Spinal cord (tissue), 10 donors: ENCODE results near the gene ROPN1L. TPM values are rescaled to one million over a fixed set of nuclear protein-coding genes. Genes with fewer than 3 reads are reported as not detected.

Experiments
- DNase-seq, 6 donors: peaks; one replicate each; pipeline versions ENCODE4 v3.0.0 to v3.0.0-alpha.2; 2013 to 2015; ENCODE audit warnings: low spot score in 6 of 6, low read depth in 4 of 6
- H3K27ac ChIP-seq: one replicate; pipeline ENCODE4 v1.5.1; 2013; ENCODE audit warnings: low read depth, low read length, control low read depth
- H3K27me3 ChIP-seq: one replicate; pipeline ENCODE4 v1.6.1; 2013; ENCODE audit warnings: low read length; ENCODE audit not compliant: control insufficient read depth, insufficient read depth
- H3K36me3 ChIP-seq: one replicate; pipeline ENCODE4 v1.6.1; 2013; ENCODE audit warnings: low read length; ENCODE audit not compliant: control insufficient read depth, insufficient read depth
- H3K4me1 ChIP-seq: one replicate; pipeline ENCODE4 v1.6.1; 2013; ENCODE audit warnings: low read length; ENCODE audit not compliant: control insufficient read depth, insufficient read depth
- H3K4me3 ChIP-seq: one replicate; pipeline ENCODE4 v1.5.1; 2013; ENCODE audit warnings: low read depth, low read length, control low read depth
- H3K9me3 ChIP-seq: one replicate; pipeline ENCODE4 v1.6.1; 2013; ENCODE audit warnings: low read length; ENCODE audit not compliant: control insufficient read depth, insufficient read depth
- WGBS: methylation state at CpG from one replicate; pipeline ENCODE4 v1.1.5; 2013; ENCODE audit warnings: missing lambda C conversion rate; ENCODE audit not compliant: insufficient coverage; 5-methylcytosine and 5-hydroxymethylcytosine counted together
- polyA plus RNA-seq, 2 donors: library from polyadenylated mRNA; unstranded; fragments of 120-200 nt; gene quantifications; one replicate each; pipeline ENCODE4 v1.2.1, GENCODE V29; 2013; ENCODE audit not compliant: insufficient read length in 2 of 2
- total RNA-seq, 2 donors: library from RNA; depleted of rRNA in 1 of 2; stranded (reverse); fragments of 120-200 nt in 1 of 2; fragments of >200 nt in 1 of 2; gene quantifications; one replicate each; pipeline versions ENCODE4 v1.2.3 to v1.2.4, GENCODE V29; 2013 to 2014
- donor health status: healthy.

ROPN1L gene
- total and polyA plus RNA-seq, 4 donors = 4.6 to 11.0 (median 9.7) TPM

DNA sequence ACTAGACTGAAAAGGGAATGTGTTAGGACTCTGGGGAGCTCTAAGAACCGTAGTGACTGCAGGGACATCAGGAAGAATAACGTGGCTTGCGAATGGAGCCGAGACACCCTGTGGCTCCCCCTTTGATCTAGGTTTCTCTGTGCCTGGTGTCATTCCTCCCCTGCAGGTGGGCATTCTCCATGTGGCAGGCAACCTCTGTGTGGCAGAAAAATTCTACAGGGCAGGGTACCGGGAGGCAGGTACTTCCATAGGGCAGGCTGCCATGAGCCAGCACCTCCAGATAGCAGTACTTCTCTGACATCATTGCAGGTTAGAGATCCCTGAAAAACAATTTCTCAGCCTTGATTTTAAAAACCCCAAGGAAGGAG, 43.1 kb downstream of the ROPN1L start:
- Histone ChIP-seq H3K4me1 (peaks cover 11% of the 10 kb centered on the region), H3K4me3 (no peak overlapping the region), H3K36me3 (no peaks in the 10 kb centered on the region), H3K9me3 (no peaks in the 10 kb centered on the region), H3K27ac (peak overlapping the region; percentile 78), H3K27me3 (no peaks in the 10 kb centered on the region)
- 44% methylated on average over 4 of the region's 5 CpGs for WGBS
- DNase-seq = no peak

DNA sequence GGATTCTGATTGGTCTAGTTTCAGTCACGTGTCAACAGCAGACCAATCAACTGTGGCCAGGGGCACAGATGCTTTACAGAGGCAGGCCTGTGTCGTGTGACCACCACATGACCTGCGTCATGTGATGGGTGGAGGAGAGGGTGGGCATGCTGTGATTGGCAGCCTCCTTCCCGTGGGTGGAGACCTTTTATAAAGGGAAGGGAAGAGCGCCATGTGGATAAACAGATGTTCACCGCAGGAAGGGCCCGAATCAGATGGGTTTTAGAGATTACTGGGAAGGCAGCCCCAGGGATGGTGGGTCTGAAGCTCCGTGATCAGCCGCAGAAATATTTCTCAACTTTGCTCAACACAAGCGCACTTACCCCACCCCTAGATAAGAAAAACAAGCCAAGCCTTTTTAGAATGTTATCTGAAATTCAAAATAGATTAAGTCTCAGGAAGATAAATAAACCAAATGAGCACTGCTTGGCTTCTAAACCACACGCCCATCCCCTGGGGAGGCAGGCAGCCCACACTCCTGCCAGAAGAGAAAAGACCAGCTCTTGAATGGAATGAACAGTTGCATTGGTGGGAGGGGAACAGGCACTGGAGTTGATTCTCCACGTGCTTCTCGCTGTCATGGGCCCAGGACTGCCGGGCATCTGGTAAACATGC, 43.6 kb downstream of the ROPN1L start:
- peak overlapping the region; percentile 78 for H3K27ac ChIP-seq
- peak in 2 of 6 donors; percentile 6 to 84 for DNase-seq
- WGBS = 76% methylated on average over 8 of the region's 14 CpGs

DNA sequence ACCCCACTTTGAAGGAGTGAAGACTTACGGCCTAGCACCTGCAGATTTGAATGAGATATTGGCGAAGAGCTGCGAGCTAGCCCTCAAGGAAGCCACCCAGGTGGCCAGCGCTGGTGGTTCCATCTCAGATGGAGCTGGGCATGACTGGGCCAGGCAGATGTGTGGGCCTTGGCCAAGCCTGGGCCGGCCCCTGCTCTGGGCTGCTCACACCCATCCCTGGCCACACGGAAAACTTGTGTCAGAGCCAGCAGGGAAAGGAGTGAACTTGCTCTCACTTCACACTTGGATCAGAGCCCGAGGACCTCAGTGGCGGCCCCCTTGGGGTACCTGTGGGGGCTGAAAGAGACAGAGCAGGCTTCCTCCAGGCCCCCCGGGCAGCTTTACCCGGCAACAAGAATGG, 44.2 kb downstream of the ROPN1L start:
- H3K27me3 ChIP-seq = no peaks in the 10 kb centered on the region
- H3K36me3 ChIP-seq = no peaks in the 10 kb centered on the region
- WGBS = 90% methylated on average over 8 of the region's 10 CpGs
- no peak overlapping the region for H3K27ac ChIP-seq
- DNase-seq = no peak
- H3K4me3 ChIP-seq = no peak overlapping the region
- H3K4me1 ChIP-seq = peaks cover 11% of the 10 kb centered on the region
- no peaks in the 10 kb centered on the region for H3K9me3 ChIP-seq

More for the DNA sequence above, 43.6 kb downstream of the ROPN1L start:
- no peak overlapping the region for H3K4me3 ChIP-seq
- no peaks in the 10 kb centered on the region for H3K27me3 ChIP-seq
- H3K9me3 ChIP-seq = no peaks in the 10 kb centered on the region
- H3K4me1 ChIP-seq = peaks cover 11% of the 10 kb centered on the region
- H3K36me3 ChIP-seq = no peaks in the 10 kb centered on the region

DNA sequence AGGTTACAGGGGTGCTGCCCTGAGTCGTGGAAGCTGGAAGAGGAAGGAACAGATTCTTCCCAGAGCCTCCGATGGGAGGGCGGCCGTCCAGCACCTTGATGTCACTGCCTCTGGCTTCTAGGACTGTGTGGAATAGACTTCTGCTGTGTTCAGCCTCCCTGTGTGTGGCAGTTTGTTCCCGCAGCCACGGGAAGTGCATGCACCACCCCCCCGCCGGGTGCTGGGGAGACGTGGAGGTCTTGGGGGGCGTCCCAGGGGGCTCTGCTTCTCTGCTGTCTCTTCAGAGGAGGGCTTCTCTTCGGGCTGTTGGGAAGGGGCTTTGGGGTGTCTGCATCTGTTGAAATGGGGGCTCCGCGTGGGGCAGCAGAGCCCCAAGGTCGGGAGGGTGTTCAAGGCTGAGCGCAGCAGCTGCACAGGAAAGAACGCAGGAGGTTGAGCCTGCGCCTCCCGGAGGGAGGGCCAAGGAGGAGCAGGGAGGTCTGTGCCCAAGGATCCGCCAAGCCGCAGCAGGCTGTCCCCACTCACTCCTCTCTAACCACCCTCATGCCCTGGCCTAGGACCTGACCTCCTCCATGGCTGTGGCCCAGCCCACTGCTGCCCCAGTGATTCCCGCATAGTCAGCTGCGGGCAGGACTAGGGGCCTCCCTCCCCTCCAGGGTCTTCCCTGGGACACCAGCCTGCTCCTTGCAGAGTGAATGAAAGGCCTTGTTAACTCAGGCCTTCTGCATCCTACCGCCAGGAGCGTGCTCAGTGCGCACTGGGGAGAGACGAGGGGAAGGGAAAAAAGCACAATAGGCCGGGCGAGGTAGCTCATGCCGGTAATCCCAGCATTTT, 45.0 kb downstream of the ROPN1L start:
- WGBS = 82% methylated on average over 24 of the region's 29 CpGs
- no peak overlapping the region for H3K27ac ChIP-seq
- H3K4me1 ChIP-seq = peaks cover 11% of the 10 kb centered on the region
- no peak overlapping the region for H3K4me3 ChIP-seq
- H3K9me3 ChIP-seq = no peaks in the 10 kb centered on the region
- DNase-seq = no peak
- no peaks in the 10 kb centered on the region for H3K27me3 ChIP-seq
- H3K36me3 ChIP-seq = no peaks in the 10 kb centered on the region

DNA sequence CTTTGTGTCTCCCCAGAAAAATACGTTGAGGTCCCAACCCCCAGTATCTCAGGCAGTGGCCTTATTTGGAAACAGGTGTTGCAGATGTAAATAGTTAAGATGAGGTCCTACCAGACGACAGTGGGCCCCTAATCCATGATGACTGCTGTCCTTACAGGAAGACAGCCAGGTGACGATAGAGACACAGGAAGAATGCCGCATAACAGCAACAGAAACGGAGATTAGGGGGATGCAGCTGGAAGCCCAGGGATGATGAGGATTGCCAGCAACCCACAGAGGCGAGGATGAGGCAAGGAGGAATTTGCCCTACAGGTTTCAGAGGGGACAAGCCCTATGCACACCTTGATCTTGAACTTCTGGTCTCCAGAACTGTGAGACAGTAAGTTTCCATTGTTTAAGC, 46.5 kb downstream of the ROPN1L start:
- Histone ChIP-seq H3K27ac (no peak overlapping the region), H3K4me1 (peaks cover 11% of the 10 kb centered on the region), H3K9me3 (no peaks in the 10 kb centered on the region), H3K36me3 (no peaks in the 10 kb centered on the region), H3K27me3 (no peaks in the 10 kb centered on the region), H3K4me3 (no peak overlapping the region)
- 82% methylated on average over 5 of the region's 6 CpGs for WGBS
- no peak for DNase-seq

DNA sequence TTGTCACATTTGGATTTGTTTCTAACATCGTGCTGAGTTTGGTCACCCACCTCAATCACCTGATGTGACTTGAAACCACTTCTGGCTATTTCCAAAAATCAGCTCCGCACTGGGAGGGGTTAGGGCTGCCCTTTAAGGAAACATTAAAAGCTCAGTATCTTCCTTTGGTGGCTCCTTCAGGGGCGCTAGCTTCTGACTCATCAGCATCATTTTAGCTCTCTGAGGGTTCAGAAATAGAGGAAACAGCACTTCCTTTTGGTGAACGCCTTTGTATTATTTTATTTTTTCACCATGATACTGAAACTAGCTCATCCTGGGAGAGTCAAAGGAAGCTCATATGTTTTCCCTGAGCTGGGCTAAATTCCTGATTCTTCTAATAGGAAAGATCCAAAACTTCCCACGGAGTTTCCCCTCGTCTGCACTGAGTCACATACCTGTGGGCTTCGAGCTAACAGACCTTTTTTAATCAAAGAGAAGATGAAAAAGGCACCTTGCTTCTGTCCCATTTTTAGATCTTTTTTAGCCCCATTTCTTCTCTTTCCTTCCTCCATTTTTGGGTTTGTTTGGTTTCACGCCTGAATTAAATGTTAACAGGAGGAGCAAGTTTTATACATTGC, 48.2 kb downstream of the ROPN1L start:
- Histone ChIP-seq H3K4me1 (peaks cover 11% of the 10 kb centered on the region), H3K27me3 (no peaks in the 10 kb centered on the region), H3K27ac (no peak overlapping the region), H3K36me3 (no peaks in the 10 kb centered on the region), H3K9me3 (no peaks in the 10 kb centered on the region), H3K4me3 (no peak overlapping the region)
- DNase-seq = no peak
- 92% methylated on average over 5 of the region's 8 CpGs for WGBS

DNA sequence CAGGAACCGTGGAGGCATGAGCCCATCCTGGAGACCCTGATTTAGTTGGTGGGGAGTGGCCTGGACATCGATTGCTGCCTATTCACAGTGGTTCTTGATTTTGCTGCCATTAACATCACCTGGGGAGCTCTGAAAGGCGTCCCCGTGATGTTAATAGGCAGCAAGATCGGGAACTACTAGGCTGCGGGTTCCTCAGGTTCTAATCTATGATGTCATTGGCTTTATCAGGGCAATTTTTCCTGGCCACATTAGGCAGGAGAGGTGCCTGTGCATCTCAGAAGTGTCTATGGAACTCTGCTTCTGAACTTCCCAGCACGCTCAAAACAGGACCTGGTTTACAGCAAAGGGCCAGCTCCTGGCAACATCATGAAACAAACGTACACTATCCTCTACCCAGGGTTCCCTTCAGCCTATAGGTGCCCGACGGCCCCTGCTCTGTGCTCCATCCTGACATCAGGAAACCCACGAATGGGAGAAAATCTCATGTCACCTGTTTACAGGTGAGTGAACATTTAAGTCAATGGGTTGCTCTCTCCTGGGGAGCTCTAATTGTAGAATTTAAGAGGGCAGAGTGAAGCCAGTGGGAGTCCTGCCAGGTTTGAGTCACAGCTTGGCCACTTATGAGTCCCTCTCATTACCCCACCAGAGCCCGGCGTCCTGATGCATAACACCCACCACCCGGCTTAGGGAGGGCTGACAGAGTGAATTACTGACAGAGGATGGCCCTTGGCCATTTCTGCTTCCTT, 49.4 kb downstream of the ROPN1L start:
- peaks cover 7% of the 10 kb centered on the region for H3K4me1 ChIP-seq
- no peak overlapping the region for H3K4me3 ChIP-seq
- no peaks in the 10 kb centered on the region for H3K27me3 ChIP-seq
- no peak overlapping the region for H3K27ac ChIP-seq
- DNase-seq = no peak
- H3K9me3 ChIP-seq = no peaks in the 10 kb centered on the region
- no peaks in the 10 kb centered on the region for H3K36me3 ChIP-seq
- 87% methylated on average over 12 of the region's 14 CpGs for WGBS

DNA sequence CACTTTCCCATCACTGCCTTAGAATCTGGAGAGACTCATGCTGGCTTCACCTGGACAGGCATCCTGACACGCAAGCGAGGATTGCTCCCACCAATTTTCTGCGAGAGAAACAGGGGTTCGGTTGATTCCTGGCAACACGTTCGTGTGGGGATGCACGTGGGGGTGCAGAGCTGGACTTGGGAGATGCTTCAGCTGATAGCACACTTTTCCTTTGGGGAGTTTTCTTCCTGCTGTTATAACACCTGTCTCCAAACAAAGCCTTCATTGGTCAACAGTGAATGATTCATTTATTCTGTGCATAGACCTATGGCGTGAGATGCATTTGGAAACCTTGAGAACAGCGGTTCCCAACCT, 50.0 kb downstream of the ROPN1L start:
- H3K27me3 ChIP-seq = no peaks in the 10 kb centered on the region
- no peak for DNase-seq
- no peak overlapping the region for H3K27ac ChIP-seq
- H3K9me3 ChIP-seq = no peaks in the 10 kb centered on the region
- peaks cover 4% of the 10 kb centered on the region for H3K4me1 ChIP-seq
- H3K36me3 ChIP-seq = no peaks in the 10 kb centered on the region
- no peak overlapping the region for H3K4me3 ChIP-seq
- 86% methylated on average over 8 of the region's 9 CpGs for WGBS

DNA sequence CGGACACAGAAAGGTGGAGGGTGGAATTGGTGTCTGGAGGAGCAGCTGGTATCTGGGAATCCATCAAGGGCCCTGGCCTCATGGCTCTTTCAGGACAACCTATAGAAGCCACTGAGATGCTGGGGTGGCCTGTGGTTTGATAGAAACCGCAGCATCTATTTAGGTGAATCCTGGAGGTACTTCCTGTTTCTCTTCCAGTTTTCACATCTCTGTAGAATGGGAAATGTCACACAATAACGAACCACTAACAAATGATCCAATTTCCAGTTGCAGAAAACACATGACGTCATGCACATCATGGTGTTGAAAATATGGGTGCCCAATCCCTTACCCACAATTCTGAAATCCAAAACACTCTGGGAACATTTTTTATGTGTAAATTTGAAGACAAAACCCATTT, 52.2 kb downstream of the ROPN1L start:
- Histone ChIP-seq H3K27ac (no peak overlapping the region), H3K4me3 (no peak overlapping the region), H3K4me1 (no peaks in the 10 kb centered on the region), H3K36me3 (no peaks in the 10 kb centered on the region), H3K27me3 (no peaks in the 10 kb centered on the region), H3K9me3 (no peaks in the 10 kb centered on the region)
- WGBS = 100% methylated on average over 1 of the region's 4 CpGs
- DNase-seq = no peak
